ENCODE measurements around the gene GJB6.

- no peak for TF ChIP-seq POLR2A (IDR thresholded peaks at IDR 0.05)
- no peak for TF ChIP-seq CTCF (IDR thresholded peaks at IDR 0.05)
These were observed 40.6 kb upstream of the GJB6 start for GRCh38 chr13:20272588-20273171.

Data from tibial nerve (tissue), 3 donors.